ENCODE data around the gene EHF. TPM values are rescaled to one million over a fixed set of nuclear protein-coding genes. Genes with fewer than 3 reads are reported as not detected.

The EHF gene
- total and polyA plus RNA-seq, 2 of the 13 experiments (the other 11 are each of a cell fraction or from before 2014, with no cell fraction given), result 0.04 to 0.46 TPM

GRCh38 chr11:34654483-34655334, 33.8 kb downstream of the EHF start (continued):
- no peak for TF ChIP-seq SYNCRIP (IDR thresholded peaks at IDR 0.05; ENCODE audit: insufficient read depth, low read depth, low read length)
- no peak for TF ChIP-seq ZNF468 (CRISPR knock-in tag; IDR thresholded peaks at IDR 0.05)
- peak; percentile 70 for TF ChIP-seq NR2C2 (CRISPR knock-in tag; IDR thresholded peaks at IDR 0.05; ENCODE audit: borderline replicate concordance)
- TF ChIP-seq EHMT2 (IDR thresholded peaks at IDR 0.05; ENCODE audit: borderline replicate concordance, low read depth, low read length), result no peak
- no peak for TF ChIP-seq PRDM4 (CRISPR knock-in tag; IDR thresholded peaks at IDR 0.05; ENCODE audit: borderline replicate concordance)
- no peak for TF ChIP-seq FOXA1 (IDR thresholded peaks at IDR 0.05)
- TF ChIP-seq FOXA1 (CRISPR knock-in tag; IDR thresholded peaks at IDR 0.05), result peak; percentile 96
- TF ChIP-seq ZNF816 (CRISPR knock-in tag; IDR thresholded peaks at IDR 0.05; ENCODE audit: borderline replicate concordance), result no peak
- TF ChIP-seq KLF12 (CRISPR knock-in tag; IDR thresholded peaks at IDR 0.05; ENCODE audit: borderline replicate concordance), result no peak
- TF ChIP-seq FOXA3 (CRISPR knock-in tag; IDR thresholded peaks at IDR 0.05), result peak; percentile 93
- peak; percentile 94 for TF ChIP-seq MYC (CRISPR knock-in tag; IDR thresholded peaks at IDR 0.05; ENCODE audit: borderline replicate concordance)
- 0 out of 2 replicates have a peak, but pooled peaks have one; percentile 57 for TF ChIP-seq RELA (CRISPR knock-in tag; IDR thresholded peaks at IDR 0.05)
- TF ChIP-seq CAMTA2 (CRISPR knock-in tag; IDR thresholded peaks at IDR 0.05; ENCODE audit: borderline replicate concordance), result no peak
- no peak for TF ChIP-seq ZNF274 (CRISPR knock-in tag; IDR thresholded peaks at IDR 0.05)
- no peak for TF ChIP-seq KDM5A (IDR thresholded peaks at IDR 0.05; ENCODE audit: borderline replicate concordance, low read length)
- no peak for TF ChIP-seq BATF2 (CRISPR knock-in tag; IDR thresholded peaks at IDR 0.05)
- peak; percentile 88 for TF ChIP-seq ZNF574 (CRISPR knock-in tag; IDR thresholded peaks at IDR 0.05)
- peak; percentile 96 for TF ChIP-seq TBX2 (CRISPR knock-in tag; IDR thresholded peaks at IDR 0.05; ENCODE audit: borderline replicate concordance)
- TF ChIP-seq NAIF1 (CRISPR knock-in tag; IDR thresholded peaks at IDR 0.05; ENCODE audit: borderline replicate concordance), result no peak
- peak; percentile 87 for TF ChIP-seq PBX2 (CRISPR knock-in tag; IDR thresholded peaks at IDR 0.05)
- no peak for TF ChIP-seq ZNF740 (CRISPR knock-in tag; IDR thresholded peaks at IDR 0.05)
- no peak; the same call in 1 of the 2 replicates for TF ChIP-seq ZFP90 (CRISPR knock-in tag; IDR thresholded peaks at IDR 0.05; ENCODE audit: borderline replicate concordance)

Data from HepG2 (cell line).